ENCODE data around the gene GMPPA.

GMPPA gene

GRCh38 chr2:219486380-219486959 lies 12.2 kb upstream of the GMPPA start:
- no peak for DNase-seq

- no peak for DNase-seq
Observed at GRCh38 chr2:219488149-219488843, 10.4 kb upstream of the GMPPA start.

- no peak for DNase-seq
Observed at GRCh38 chr2:219488844-219489194, 9.9 kb upstream of the GMPPA start.

- DNase-seq, result no peak
Observed at GRCh38 chr2:219489315-219489714, 9.4 kb upstream of the GMPPA start.

GRCh38 chr2:219490186-219490585 lies 8.5 kb upstream of the GMPPA start:
- no peak for DNase-seq

GRCh38 chr2:219490600-219491130 lies 8.0 kb upstream of the GMPPA start:
- no peak for DNase-seq

- DNase-seq, result no peak
Observed at GRCh38 chr2:219491278-219491963, 7.3 kb upstream of the GMPPA start.

GRCh38 chr2:219492575-219492974 lies 6.1 kb upstream of the GMPPA start:
- DNase-seq, result no peak

- DNase-seq, result no peak
Observed at GRCh38 chr2:219493086-219493485, 5.6 kb upstream of the GMPPA start.

- no peak for DNase-seq
Observed at GRCh38 chr2:219494952-219495530, 3.6 kb upstream of the GMPPA start.

- DNase-seq, result no peak
Observed at GRCh38 chr2:219495531-219496122, 3.1 kb upstream of the GMPPA start.

- DNase-seq, result no peak
Observed at GRCh38 chr2:219496247-219496824, 2.4 kb upstream of the GMPPA start.

- no peak for DNase-seq
Observed at GRCh38 chr2:219496825-219497494, 1.7 kb upstream of the GMPPA start.

- no peak for DNase-seq
Observed at GRCh38 chr2:219497495-219498279, 1.0 kb upstream of the GMPPA start.

- DNase-seq, result no peak
Observed at GRCh38 chr2:219499058-219499307, 292 bp downstream of the GMPPA start.

- DNase-seq, result no peak
Observed at GRCh38 chr2:219499555-219499954, 864 bp downstream of the GMPPA start.

GRCh38 chr2:219500135-219500534 lies 1.4 kb downstream of the GMPPA start:
- no peak for DNase-seq

GRCh38 chr2:219501849-219502248 lies 3.2 kb downstream of the GMPPA start:
- DNase-seq, result no peak

- DNase-seq, result no peak
Observed at GRCh38 chr2:219502618-219503017, 3.9 kb downstream of the GMPPA start.

GRCh38 chr2:219505585-219505984 lies 6.9 kb downstream of the GMPPA start:
- no peak for DNase-seq

- no peak for DNase-seq
Observed at GRCh38 chr2:219506153-219506801, 7.6 kb downstream of the GMPPA start.
